ENCODE results near the gene CAV3.
"Not testable (repeated sequence)": the region's sequence is repeated elsewhere in the genome, so short reads cannot be mapped to it uniquely, and the experiment has no call there.

DNA sequence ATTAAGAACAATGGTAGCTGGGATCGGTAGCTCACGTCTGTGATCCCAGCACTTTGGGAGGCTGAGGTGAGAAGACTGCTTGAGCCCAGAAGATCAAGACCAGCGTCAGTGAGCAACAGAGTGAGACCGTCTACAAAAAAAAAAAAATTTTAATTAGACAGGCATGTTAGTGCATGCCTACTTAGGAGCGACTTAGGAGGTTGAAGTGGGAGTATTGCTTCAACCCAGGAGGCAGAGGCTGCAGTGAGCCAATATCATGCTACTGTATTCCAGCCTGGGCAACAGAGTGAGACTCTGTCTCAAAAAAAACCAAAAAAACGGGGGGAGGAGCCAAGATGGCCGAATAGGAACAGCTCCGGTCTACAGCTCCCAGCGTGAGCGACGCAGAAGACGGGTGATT, 17.8 kb upstream of the CAV3 start:
- TF ChIP-seq, protein P1, sequence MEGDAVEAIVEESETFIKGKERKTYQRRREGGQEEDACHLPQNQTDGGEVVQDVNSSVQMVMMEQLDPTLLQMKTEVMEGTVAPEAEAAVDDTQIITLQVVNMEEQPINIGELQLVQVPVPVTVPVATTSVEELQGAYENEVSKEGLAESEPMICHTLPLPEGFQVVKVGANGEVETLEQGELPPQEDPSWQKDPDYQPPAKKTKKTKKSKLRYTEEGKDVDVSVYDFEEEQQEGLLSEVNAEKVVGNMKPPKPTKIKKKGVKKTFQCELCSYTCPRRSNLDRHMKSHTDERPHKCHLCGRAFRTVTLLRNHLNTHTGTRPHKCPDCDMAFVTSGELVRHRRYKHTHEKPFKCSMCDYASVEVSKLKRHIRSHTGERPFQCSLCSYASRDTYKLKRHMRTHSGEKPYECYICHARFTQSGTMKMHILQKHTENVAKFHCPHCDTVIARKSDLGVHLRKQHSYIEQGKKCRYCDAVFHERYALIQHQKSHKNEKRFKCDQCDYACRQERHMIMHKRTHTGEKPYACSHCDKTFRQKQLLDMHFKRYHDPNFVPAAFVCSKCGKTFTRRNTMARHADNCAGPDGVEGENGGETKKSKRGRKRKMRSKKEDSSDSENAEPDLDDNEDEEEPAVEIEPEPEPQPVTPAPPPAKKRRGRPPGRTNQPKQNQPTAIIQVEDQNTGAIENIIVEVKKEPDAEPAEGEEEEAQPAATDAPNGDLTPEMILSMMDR (IDR thresholded peaks at IDR 0.05), result not testable (repeated sequence)
- not testable (repeated sequence) for TF ChIP-seq EP300, POLR2A (IDR thresholded peaks at IDR 0.05)

Measured in ovary (tissue), 3 donors.